Type B pancreatic cell (in vitro differentiated cells): ENCODE measurements around the gene MRLN. TPM values are rescaled to one million over a fixed set of nuclear protein-coding genes. Genes with fewer than 3 reads are reported as not detected.
"Not testable (repeated sequence)": the region's sequence is repeated elsewhere in the genome, so short reads cannot be mapped to it uniquely, and the experiment has no call there.

ENCODE experiments used
- DNase-seq: peaks from one replicate; pipeline ENCODE4 v3.0.0; 2021; ENCODE audit warnings: mixed read lengths; ENCODE audit not compliant: unreplicated experiment; ENCODE audit errors: extremely low spot score
- H3K27ac Mint-ChIP-seq: 2 replicates; pipeline ENCODE4 v1.8.0; 2021; ENCODE audit warnings: mild to moderate bottlenecking, mixed read lengths
- H3K27me3 Mint-ChIP-seq: 2 replicates; pipeline ENCODE4 v1.8.0; 2021; ENCODE audit warnings: mixed read lengths
- H3K36me3 Mint-ChIP-seq: 2 replicates; pipeline ENCODE4 v1.8.0; 2021; ENCODE audit warnings: mixed read lengths
- H3K4me1 Mint-ChIP-seq: one replicate; pipeline ENCODE4 v1.8.0; 2021; ENCODE audit warnings: mixed read lengths; ENCODE audit not compliant: unreplicated experiment
- H3K4me3 Mint-ChIP-seq: 2 replicates; pipeline ENCODE4 v1.8.0; 2021; ENCODE audit warnings: mild to moderate bottlenecking, mixed read lengths
- H3K9me3 Mint-ChIP-seq: 2 replicates; pipeline ENCODE4 v1.8.0; 2021; ENCODE audit warnings: mixed read lengths
- CTCF ChIP-seq: fragments of 200-600 bp; sonication (generic); conservative IDR thresholded peaks from 2 replicates; pipeline ENCODE4 v1.5.0; 2021; ENCODE audit warnings: antibody characterized with exemption, mild to moderate bottlenecking
- total RNA-seq: library from RNA; stranded (reverse); gene quantifications from 2 replicates; pipeline ENCODE4 v1.2.1, GENCODE V29; 2021; ENCODE audit warnings: low replicate concordance

Gene MRLN
- total RNA-seq, 1 donor from 2014 or later, result 0.75 TPM

GRCh38 chr10:59752278-59752940 lies 846 bp downstream of the MRLN start:
- TF ChIP-seq CTCF, result no peak
- peaks cover 8% of the 10 kb centered on the region for H3K4me1 Mint-ChIP-seq
- H3K36me3 Mint-ChIP-seq, result no peaks in the 10 kb centered on the region
- H3K27me3 Mint-ChIP-seq, result no peaks in the 10 kb centered on the region
- no peak overlapping the region for H3K4me3 Mint-ChIP-seq
- no peak for DNase-seq
- H3K9me3 Mint-ChIP-seq, result no peaks in the 10 kb centered on the region
- peak overlapping the region; percentile 1 for H3K27ac Mint-ChIP-seq

- H3K27ac Mint-ChIP-seq, result no peak overlapping the region
- no peaks in the 10 kb centered on the region for H3K36me3 Mint-ChIP-seq
- no peaks in the 10 kb centered on the region for H3K9me3 Mint-ChIP-seq
- DNase-seq, result no peak
- no peak for TF ChIP-seq CTCF
- H3K4me1 Mint-ChIP-seq, result peaks cover 6% of the 10 kb centered on the region
- no peaks in the 10 kb centered on the region for H3K27me3 Mint-ChIP-seq
- no peak overlapping the region for H3K4me3 Mint-ChIP-seq
Observed at GRCh38 chr10:59750155-59750945, 2.9 kb downstream of the MRLN start.

- Mint-ChIP-seq H3K4me3 (no peak overlapping the region), H3K27me3 (no peaks in the 10 kb centered on the region), H3K9me3 (no peaks in the 10 kb centered on the region), H3K4me1 (peaks cover 6% of the 10 kb centered on the region), H3K27ac (peak overlapping the region; percentile 12), H3K36me3 (no peaks in the 10 kb centered on the region)
- TF ChIP-seq CTCF, result no peak
- DNase-seq, result no peak
Observed at GRCh38 chr10:59748834-59749233, 4.4 kb downstream of the MRLN start.

GRCh38 chr10:59745163-59745650 lies 8.0 kb downstream of the MRLN start:
- no peaks in the 10 kb centered on the region for H3K36me3 Mint-ChIP-seq
- no peaks in the 10 kb centered on the region for H3K9me3 Mint-ChIP-seq
- no peak for TF ChIP-seq CTCF
- H3K27ac Mint-ChIP-seq, result no peak overlapping the region
- no peaks in the 10 kb centered on the region for H3K4me1 Mint-ChIP-seq
- H3K27me3 Mint-ChIP-seq, result no peaks in the 10 kb centered on the region
- H3K4me3 Mint-ChIP-seq, result no peak overlapping the region
- DNase-seq, result no peak

- not testable (repeated sequence) for H3K27ac Mint-ChIP-seq, H3K27me3 Mint-ChIP-seq, H3K36me3 Mint-ChIP-seq, H3K4me1 Mint-ChIP-seq, H3K9me3 Mint-ChIP-seq, DNase-seq, H3K4me3 Mint-ChIP-seq
Observed at GRCh38 chr10:59744762-59745161, 8.5 kb downstream of the MRLN start.

GRCh38 chr10:59744156-59744555 lies 9.1 kb downstream of the MRLN start:
- not testable (repeated sequence) for DNase-seq, H3K9me3 Mint-ChIP-seq, H3K36me3 Mint-ChIP-seq, H3K4me3 Mint-ChIP-seq, H3K4me1 Mint-ChIP-seq, H3K27me3 Mint-ChIP-seq, H3K27ac Mint-ChIP-seq
